Adrenal gland (tissue), 5 donors: ENCODE measurements around the gene GRIN3B.

Experiments
- CTCF ChIP-seq, 6 experiments: fragments of 450-650 bp in 4 of 6; fragments of 200-600 bp in 2 of 6; sonication (generic) in 1 of 6; IDR thresholded peaks; 1 replicate in 5 of 6; 2 replicates in 1 of 6; pipeline versions ENCODE4 v1.5.1 to v1.8.0; 2016 to 2021; ENCODE audit warnings: antibody characterized with exemption in 6 of 6, mild to moderate bottlenecking in 2 of 6, moderate library complexity in 1 of 6
- POLR2A ChIP-seq, 2 donors: fragments of 450-650 bp; IDR thresholded peaks; one replicate each; pipeline ENCODE4 v1.6.1; 2017; ENCODE audit warnings: antibody characterized with exemption in 2 of 2, mild to moderate bottlenecking in 2 of 2, moderate library complexity in 1 of 2
- donor health status: DM: no; HTN: no; CAD: no.

DNA sequence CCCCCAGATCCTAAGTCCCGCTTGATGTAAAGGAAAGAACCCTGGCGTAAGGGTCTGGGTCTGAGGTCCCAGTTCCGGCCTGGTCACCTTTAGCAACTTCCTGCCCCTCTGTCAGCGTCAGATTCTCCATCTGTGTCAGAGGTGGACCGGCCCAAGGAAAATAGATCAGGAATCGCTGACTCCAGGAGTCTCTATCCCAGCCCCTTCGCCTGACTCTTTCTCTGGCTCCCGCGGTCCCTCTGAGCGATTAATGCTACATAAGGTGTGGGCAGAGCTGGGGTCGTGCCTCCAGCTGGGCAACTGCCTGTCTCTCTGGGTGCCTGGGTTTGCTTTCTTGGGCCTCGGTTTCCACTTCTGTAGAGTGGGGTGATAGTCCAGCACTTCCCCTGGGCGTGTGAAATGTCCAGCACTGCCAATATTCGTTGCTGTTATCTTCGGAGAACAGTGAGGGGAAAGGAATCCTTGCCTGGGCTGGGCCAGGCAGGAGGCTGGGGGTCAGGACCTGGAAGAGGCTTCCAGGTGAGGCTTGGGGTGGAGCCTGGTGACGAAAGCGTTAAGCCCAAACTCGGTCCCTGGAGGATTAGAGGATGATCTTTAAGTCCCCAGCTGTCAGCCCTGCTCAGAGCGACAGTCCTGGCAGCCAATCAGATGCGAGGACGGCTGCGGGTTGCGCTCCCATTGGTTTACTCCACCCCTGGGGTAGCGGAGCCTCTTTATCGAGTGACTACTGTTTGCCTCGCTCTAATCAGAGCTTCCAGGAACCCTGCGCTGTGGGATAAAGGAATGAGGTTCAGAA lies 40.5 kb downstream of the GRIN3B start:
- TF ChIP-seq CTCF (IDR thresholded peaks at IDR 0.05), result no peak
- TF ChIP-seq POLR2A (IDR thresholded peaks at IDR 0.05), result no peak
